ENCODE measurements around the gene CNNM3. TPM values are rescaled to one million over a fixed set of nuclear protein-coding genes. Genes with fewer than 3 reads are reported as not detected.

The CNNM3 gene
- total RNA-seq, 1 donor from 2014 or later = 16.5 TPM

DNA sequence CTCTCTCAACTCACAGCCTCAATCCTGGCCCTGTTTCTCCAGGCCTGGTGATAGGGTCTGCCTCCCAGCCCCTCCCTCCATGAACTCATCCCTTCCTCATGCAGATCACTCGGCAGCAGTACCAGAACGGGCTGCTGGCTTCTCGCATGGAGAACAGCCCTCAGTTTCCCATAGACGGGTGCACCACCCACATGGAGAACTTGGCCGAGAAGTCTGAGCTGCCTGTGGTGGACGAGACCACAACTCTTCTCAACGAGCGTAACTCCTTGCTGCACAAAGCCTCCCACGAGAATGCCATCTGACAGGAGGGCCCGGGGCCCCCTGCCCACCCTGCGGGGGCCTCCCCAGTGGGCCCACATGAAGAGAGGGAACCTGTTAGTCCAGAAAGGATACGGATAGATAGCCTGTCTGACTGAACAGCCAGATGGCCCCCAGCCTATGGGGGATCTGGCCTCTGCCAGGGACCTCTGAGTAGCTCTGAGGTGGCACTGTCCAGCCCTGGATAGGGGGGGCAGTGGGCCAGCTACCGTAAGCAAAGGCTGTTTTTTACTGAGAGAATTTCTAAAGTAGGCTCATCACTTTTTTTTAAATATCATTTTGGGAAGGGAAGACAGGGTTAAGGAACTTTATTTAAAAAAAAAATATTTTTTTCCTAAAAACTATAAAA lies 6.7 kb upstream of the CNNM3 start:
- H3K4me1 ChIP-seq = peaks cover 13% of the 10 kb centered on the region
- H3K36me3 ChIP-seq = peaks cover 0 to 17% of the 10 kb centered on the region in 2 donors
- TF ChIP-seq POLR2AphosphoS5 (IDR thresholded peaks at IDR 0.05; ENCODE audit: insufficient read depth in 1 of 2, low read depth in 1 of 2) = no peak
- TF ChIP-seq POLR2A (IDR thresholded peaks at IDR 0.05) = no peak

DNA sequence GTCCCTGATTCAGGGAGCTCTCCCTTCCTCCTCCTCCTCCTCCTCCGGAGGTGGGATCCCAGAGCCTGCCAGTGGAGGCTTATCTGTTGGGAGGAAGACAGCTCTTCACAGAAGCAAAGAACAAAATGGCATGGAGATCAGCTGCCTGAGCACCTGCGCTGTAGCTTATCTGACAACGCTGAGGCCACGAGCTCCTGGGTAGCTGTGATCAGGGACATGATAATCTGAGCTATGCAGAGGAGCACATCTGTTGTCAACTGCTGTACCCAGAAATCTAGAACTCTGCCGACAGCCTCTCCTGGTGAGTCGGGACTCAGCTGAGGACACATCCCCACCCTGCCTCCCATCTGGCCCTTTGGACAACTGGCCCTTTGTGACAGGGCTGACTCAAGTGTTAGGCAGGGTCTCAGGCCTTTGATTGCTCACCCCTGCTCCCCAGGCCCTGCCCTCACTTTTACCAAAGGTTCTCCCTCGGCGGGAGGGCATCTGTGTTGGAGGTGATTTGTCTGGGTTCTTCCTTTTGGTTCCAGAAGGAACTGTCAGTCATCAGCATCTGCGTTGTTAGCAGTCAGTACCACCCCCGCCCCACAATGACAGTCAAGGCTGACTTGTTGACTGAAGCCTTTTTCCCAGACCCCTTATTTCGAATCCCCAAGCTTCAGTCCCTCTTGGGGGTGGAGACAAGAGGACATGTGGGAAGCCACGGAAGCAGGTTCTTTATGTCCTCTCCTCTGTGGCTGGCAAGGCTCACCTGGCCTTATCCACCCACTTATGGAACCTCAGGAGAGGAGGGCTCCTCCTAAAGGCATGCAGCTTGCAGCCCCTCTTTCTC lies 5.9 kb upstream of the CNNM3 start:
- intact Hi-C loops (cut with DNase I) = no loop called here
- Histone ChIP-seq H3K27me3 (no peaks in the 10 kb centered on the region), H3K4me1 (peaks cover 16% of the 10 kb centered on the region), H3K27ac (no peak overlapping the region), H3K4me3 (no peak overlapping the region), H3K9me3 (no peaks in the 10 kb centered on the region), H3K36me3 (peaks cover 0 to 17% of the 10 kb centered on the region in 2 donors)
- TF ChIP-seq, protein P1, sequence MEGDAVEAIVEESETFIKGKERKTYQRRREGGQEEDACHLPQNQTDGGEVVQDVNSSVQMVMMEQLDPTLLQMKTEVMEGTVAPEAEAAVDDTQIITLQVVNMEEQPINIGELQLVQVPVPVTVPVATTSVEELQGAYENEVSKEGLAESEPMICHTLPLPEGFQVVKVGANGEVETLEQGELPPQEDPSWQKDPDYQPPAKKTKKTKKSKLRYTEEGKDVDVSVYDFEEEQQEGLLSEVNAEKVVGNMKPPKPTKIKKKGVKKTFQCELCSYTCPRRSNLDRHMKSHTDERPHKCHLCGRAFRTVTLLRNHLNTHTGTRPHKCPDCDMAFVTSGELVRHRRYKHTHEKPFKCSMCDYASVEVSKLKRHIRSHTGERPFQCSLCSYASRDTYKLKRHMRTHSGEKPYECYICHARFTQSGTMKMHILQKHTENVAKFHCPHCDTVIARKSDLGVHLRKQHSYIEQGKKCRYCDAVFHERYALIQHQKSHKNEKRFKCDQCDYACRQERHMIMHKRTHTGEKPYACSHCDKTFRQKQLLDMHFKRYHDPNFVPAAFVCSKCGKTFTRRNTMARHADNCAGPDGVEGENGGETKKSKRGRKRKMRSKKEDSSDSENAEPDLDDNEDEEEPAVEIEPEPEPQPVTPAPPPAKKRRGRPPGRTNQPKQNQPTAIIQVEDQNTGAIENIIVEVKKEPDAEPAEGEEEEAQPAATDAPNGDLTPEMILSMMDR (IDR thresholded peaks at IDR 0.05) = no peak
- TF ChIP-seq POLR2AphosphoS5 (IDR thresholded peaks at IDR 0.05; ENCODE audit: insufficient read depth in 1 of 2, low read depth in 1 of 2) (no peak), POLR2A (IDR thresholded peaks at IDR 0.05) (no peak)
- DNase-seq (ENCODE audit: extremely low spot score in 2 of 2) = no peak

More for the DNA sequence above, 6.7 kb upstream of the CNNM3 start:
- no peaks in the 10 kb centered on the region for H3K27me3 ChIP-seq
- no peaks in the 10 kb centered on the region for H3K9me3 ChIP-seq
- DNase-seq (ENCODE audit: extremely low spot score in 2 of 2) = no peak
- intact Hi-C loops (cut with DNase I) = no loop called here
- H3K27ac ChIP-seq = no peak overlapping the region
- H3K4me3 ChIP-seq = no peak overlapping the region

DNA sequence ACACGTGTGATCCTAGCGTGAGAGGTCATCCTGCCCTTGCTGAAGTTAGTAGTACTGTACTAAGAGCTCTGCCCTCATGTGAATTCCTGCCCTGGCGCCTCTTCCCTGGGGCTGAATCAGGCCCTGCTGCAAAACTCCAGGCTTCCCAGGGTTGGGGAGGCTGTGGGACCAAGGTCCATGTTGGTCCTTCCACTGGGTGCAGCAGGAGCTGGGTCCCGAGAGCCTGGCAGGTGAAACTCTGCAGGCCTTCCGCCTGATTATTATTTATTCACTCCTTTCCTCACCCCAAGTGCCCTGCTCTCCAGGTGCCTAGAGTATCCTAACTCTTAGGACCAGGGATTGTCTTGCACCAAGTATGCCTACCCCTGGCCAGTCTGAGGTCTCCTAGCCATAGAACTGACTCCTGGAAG lies 5.3 kb upstream of the CNNM3 start:
- H3K9me3 ChIP-seq = no peaks in the 10 kb centered on the region
- no peak overlapping the region for H3K4me3 ChIP-seq
- H3K27me3 ChIP-seq = no peaks in the 10 kb centered on the region
- peaks cover 18% of the 10 kb centered on the region for H3K4me1 ChIP-seq
- TF ChIP-seq POLR2A (IDR thresholded peaks at IDR 0.05) (no peak), POLR2AphosphoS5 (IDR thresholded peaks at IDR 0.05; ENCODE audit: insufficient read depth in 1 of 2, low read depth in 1 of 2) (no peak)
- TF ChIP-seq, protein P1 (IDR thresholded peaks at IDR 0.05) = no peak
- DNase-seq (ENCODE audit: extremely low spot score in 2 of 2) = no peak
- H3K36me3 ChIP-seq = peaks cover 0 to 17% of the 10 kb centered on the region in 2 donors
- no peak overlapping the region for H3K27ac ChIP-seq
- intact Hi-C loops (cut with DNase I) = no loop called here

DNA sequence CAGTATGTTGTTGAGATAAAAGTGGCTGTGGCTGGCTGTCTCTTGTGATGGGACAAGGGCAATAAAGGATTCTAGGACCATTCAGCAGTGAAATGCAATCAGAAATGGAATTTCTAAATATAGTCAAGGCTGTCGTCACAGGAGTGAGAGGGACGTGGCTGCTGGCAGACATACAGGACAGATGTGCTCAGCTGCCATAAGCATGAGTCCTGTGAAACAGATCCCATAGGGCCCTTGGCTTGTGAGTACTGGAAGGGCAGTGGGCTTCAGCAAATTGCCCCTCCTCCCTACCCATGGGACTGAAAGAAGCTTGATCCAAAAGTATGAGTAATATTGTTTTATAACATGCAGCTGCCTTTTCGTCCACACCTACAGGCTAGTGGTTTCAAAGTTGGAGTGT lies 4.2 kb upstream of the CNNM3 start:
- no peak for DNase-seq (ENCODE audit: extremely low spot score in 2 of 2)
- H3K4me3 ChIP-seq = no peak overlapping the region
- intact Hi-C loops (cut with DNase I) = no loop called here
- TF ChIP-seq POLR2AphosphoS5 (IDR thresholded peaks at IDR 0.05; ENCODE audit: insufficient read depth in 1 of 2, low read depth in 1 of 2) = no peak
- TF ChIP-seq POLR2A (IDR thresholded peaks at IDR 0.05) = no peak
- TF ChIP-seq, protein P1 (IDR thresholded peaks at IDR 0.05) = no peak
- H3K27me3 ChIP-seq = no peaks in the 10 kb centered on the region
- H3K36me3 ChIP-seq = peaks cover 0 to 17% of the 10 kb centered on the region in 2 donors
- peaks cover 18% of the 10 kb centered on the region for H3K4me1 ChIP-seq
- no peaks in the 10 kb centered on the region for H3K9me3 ChIP-seq
- H3K27ac ChIP-seq = no peak overlapping the region

DNA sequence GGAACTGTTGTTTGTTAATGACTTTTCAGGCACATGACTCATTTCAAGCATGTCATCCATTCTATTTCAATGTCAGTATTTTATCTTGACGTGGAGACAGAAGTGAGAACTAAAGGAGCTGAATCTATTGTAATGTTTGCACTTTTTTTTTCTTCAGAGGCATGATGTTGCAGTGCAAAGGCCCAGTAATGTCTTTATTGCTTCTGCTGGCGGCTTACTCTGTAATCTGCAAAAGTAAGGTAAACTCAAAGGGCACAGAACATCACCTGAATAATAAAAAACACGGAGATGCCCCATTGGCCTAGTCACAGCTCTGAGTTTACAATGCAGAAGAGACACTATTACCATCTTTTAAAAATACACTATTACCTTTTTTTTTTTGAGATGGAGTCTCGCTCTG lies 2.4 kb upstream of the CNNM3 start:
- TF ChIP-seq POLR2AphosphoS5 (IDR thresholded peaks at IDR 0.05; ENCODE audit: insufficient read depth in 1 of 2, low read depth in 1 of 2) = no peak
- TF ChIP-seq, protein P1 (IDR thresholded peaks at IDR 0.05) = no peak
- TF ChIP-seq POLR2A (IDR thresholded peaks at IDR 0.05) = no peak
- H3K4me3 ChIP-seq = no peak overlapping the region
- no peaks in the 10 kb centered on the region for H3K9me3 ChIP-seq
- no peaks in the 10 kb centered on the region for H3K27me3 ChIP-seq
- intact Hi-C loops (cut with DNase I) = no loop called here
- DNase-seq (ENCODE audit: extremely low spot score in 2 of 2) = no peak
- H3K36me3 ChIP-seq = peaks cover 0 to 14% of the 10 kb centered on the region in 2 donors
- H3K27ac ChIP-seq = no peak overlapping the region
- peaks cover 36% of the 10 kb centered on the region for H3K4me1 ChIP-seq
